A549 (cell line): ENCODE data around the gene UCP2. TPM values are rescaled to one million over a fixed set of nuclear protein-coding genes. Genes with fewer than 3 reads are reported as not detected.

ENCODE experiments used
- ATAC-seq, 2 experiments: fragments of 200-7000 bp in 1 of 2; fragments of >200 bp in 1 of 2; cut with Nextera tagmentation in 1 of 2; cut with Tn5 transposase in 1 of 2; 3 replicates each; pipeline versions ENCODE4 v1.8.0 to v1.9.1; 2018 to 2020; ENCODE audit warnings: mild to moderate bottlenecking in 1 of 2, moderate library complexity in 1 of 2
- CTCF ChIA-PET: fragments of 300-600 bp; sonication (Branson Sonifier 250); formaldehyde crosslinking; extraction: SDS; loops from one replicate; lab custom pipeline; 2021; ENCODE audit warnings: antibody characterized with exemption, inconsistent platforms; lab: Yijun Ruan, JAX
- POLR2A ChIA-PET: fragments of 350-600 bp; formaldehyde crosslinking; extraction: SDS; loops from one replicate; lab custom pipeline; 2021; ENCODE audit warnings: antibody characterized with exemption, inconsistent platforms; lab: Yijun Ruan, JAX
- DNase-seq, 2 experiments: peaks; one replicate each; pipeline versions ENCODE4 v3.0.0 to v3.0.0-alpha.2; 2011 to 2016; ENCODE audit warnings: low read depth in 1 of 2, low spot score in 1 of 2
- FAIRE-seq: peaks from 2 replicates; lab custom pipeline; 2011; peaks lifted over from hg19 to GRCh38; lab: Jason Lieb, UNC
- H3K27ac ChIP-seq, 2 experiments: fragments of >200 bp; sonication (Bioruptor Twin); formaldehyde crosslinking; 3 replicates each; pipeline ENCODE4 v1.5.1; 2016 to 2017
- H3K4me1 ChIP-seq: fragments of >200 bp; sonication (Bioruptor Twin); formaldehyde crosslinking; 3 replicates; pipeline ENCODE4 v1.6.1; 2016
- H3K4me2 ChIP-seq: fragments of >200 bp; sonication (Bioruptor Twin); formaldehyde crosslinking; 3 replicates; pipeline ENCODE4 v1.6.1; 2016
- H3K4me3 ChIP-seq: fragments of >200 bp; sonication (Bioruptor Twin); formaldehyde crosslinking; 3 replicates; pipeline ENCODE4 v1.5.1; 2016
- H3K9me3 ChIP-seq: fragments of >200 bp; sonication (Bioruptor Twin); formaldehyde crosslinking; 3 replicates; pipeline ENCODE4 v1.6.1; 2016
- BHLHE40 ChIP-seq: IDR thresholded peaks from 2 replicates; pipeline ENCODE4 v1.6.1; 2012; ENCODE audit warnings: low read depth, low read length, inconsistent platforms
- CHD4 ChIP-seq: fragments of 200-600 bp; sonication (generic); IDR thresholded peaks from 2 replicates; pipeline ENCODE4 v1.6.1; 2016; ENCODE audit warnings: antibody characterized with exemption, mild to moderate bottlenecking, borderline replicate concordance
- FOSB ChIP-seq: fragments of 250-450 bp; sonication (Bioruptor Pico); IDR thresholded peaks from 2 replicates; pipeline ENCODE4 v1.5.0; 2020; ENCODE audit warnings: mild to moderate bottlenecking, moderate library complexity
- FOSL2 ChIP-seq, 2 experiments: fragments of 450-650 bp in 1 of 2; fragments of >200 bp in 1 of 2; sonication (Bioruptor Twin) in 1 of 2; formaldehyde crosslinking; IDR thresholded peaks; 2 replicates each; pipeline versions ENCODE4 v1.5.0 to v1.6.1; 2016 to 2020; ENCODE audit warnings: mild to moderate bottlenecking in 1 of 2, moderate library complexity in 1 of 2
- HEYL ChIP-seq: fragments of 250-450 bp; sonication (Bioruptor Pico); IDR thresholded peaks from 2 replicates; pipeline ENCODE4 v1.8.0; 2021; ENCODE audit warnings: mild to moderate bottlenecking, moderate library complexity
- HOXB5 ChIP-seq: fragments of 250-450 bp; sonication (Bioruptor Pico); IDR thresholded peaks from 2 replicates; pipeline ENCODE4 v1.5.0; 2020; ENCODE audit warnings: mild to moderate bottlenecking, moderate library complexity
- JUNB ChIP-seq: fragments of >200 bp; sonication (Bioruptor Twin); formaldehyde crosslinking; IDR thresholded peaks from 2 replicates; pipeline ENCODE4 v1.6.1; 2016
- KDM1A ChIP-seq: fragments of 200-600 bp; sonication (generic); IDR thresholded peaks from 2 replicates; pipeline ENCODE4 v1.6.1; 2016; ENCODE audit warnings: low read depth, mild to moderate bottlenecking
- NPAS2 ChIP-seq: fragments of 250-450 bp; sonication (Bioruptor Pico); IDR thresholded peaks from 2 replicates; pipeline ENCODE4 v1.8.0; 2022; ENCODE audit warnings: mild to moderate bottlenecking, moderate library complexity, borderline replicate concordance
- NR3C1 ChIP-seq: fragments of >200 bp; sonication (Bioruptor Twin); formaldehyde crosslinking; IDR thresholded peaks from 3 replicates; pipeline ENCODE4 v1.6.1; 2017
- PHF8 ChIP-seq: fragments of 200-600 bp; sonication (generic); IDR thresholded peaks from 2 replicates; pipeline ENCODE4 v1.6.1; 2016; ENCODE audit warnings: low read depth, mild to moderate bottlenecking, antibody characterized with exemption, moderate library complexity, borderline replicate concordance
- RCOR1 ChIP-seq: fragments of 150-350 bp; IDR thresholded peaks from 2 replicates; pipeline ENCODE4 v1.6.1; 2014; ENCODE audit warnings: antibody characterized with exemption, low read length, low read depth
- RFX5 ChIP-seq: fragments of 450-650 bp; IDR thresholded peaks from 2 replicates; pipeline ENCODE4 v1.7.1; 2014; ENCODE audit warnings: antibody characterized with exemption, mild to moderate bottlenecking, moderate library complexity
- TP53 ChIP-seq: fragments of 250-450 bp; sonication (Bioruptor Pico); IDR thresholded peaks from 2 replicates; pipeline ENCODE4 v1.5.0; 2021; ENCODE audit warnings: mild to moderate bottlenecking, moderate library complexity
- WGBS: methylation state at CpG from one replicate; pipeline ENCODE4 v1.1.6; 2017; ENCODE audit errors: missing lambda C conversion rate; 5-methylcytosine and 5-hydroxymethylcytosine counted together
- polyA plus RNA-seq, 4 experiments: library from polyadenylated mRNA; depleted of rRNA in 3 of 4; stranded (reverse); fragments of >200 nt; fragmentation: RNase III in 1 of 4; extraction: RNeasy Plus Mini Kit Qiagen cat#74134 plus additional on column Dnase treatment in 1 of 4; gene quantifications; 2 replicates in 3 of 4; 3 replicates in 1 of 4; pipeline ENCODE4 v1.2.3, GENCODE V29; 2011 to 2017
- TF ChIP-seq, protein P1 (sequence below): fragments of 250-450 bp; sonication (Bioruptor Pico); IDR thresholded peaks from 2 replicates; pipeline ENCODE4 v1.5.0; 2020; ENCODE audit warnings: low read depth, mild to moderate bottlenecking, moderate library complexity
- TF ChIP-seq, protein P2 (sequence below): fragments of 250-450 bp; sonication (Bioruptor Pico); IDR thresholded peaks from 2 replicates; pipeline ENCODE4 v1.5.0; 2021; ENCODE audit warnings: mild to moderate bottlenecking, moderate library complexity, borderline replicate concordance
- TF ChIP-seq, protein P3 (sequence below): fragments of 150-350 bp; IDR thresholded peaks from 2 replicates; pipeline ENCODE4 v1.6.1; 2014; ENCODE audit warnings: low read depth, mild to moderate bottlenecking, low read length
- TF ChIP-seq, protein P4 (sequence below): fragments of >200 bp; sonication (Bioruptor Twin); formaldehyde crosslinking; IDR thresholded peaks from 3 replicates; pipeline ENCODE4 v1.5.1; 2016

The UCP2 gene
- polyA plus RNA-seq, 2 of the 4 experiments (the other 2 are of a cell fraction): 51.6 to 131 TPM

DNA sequence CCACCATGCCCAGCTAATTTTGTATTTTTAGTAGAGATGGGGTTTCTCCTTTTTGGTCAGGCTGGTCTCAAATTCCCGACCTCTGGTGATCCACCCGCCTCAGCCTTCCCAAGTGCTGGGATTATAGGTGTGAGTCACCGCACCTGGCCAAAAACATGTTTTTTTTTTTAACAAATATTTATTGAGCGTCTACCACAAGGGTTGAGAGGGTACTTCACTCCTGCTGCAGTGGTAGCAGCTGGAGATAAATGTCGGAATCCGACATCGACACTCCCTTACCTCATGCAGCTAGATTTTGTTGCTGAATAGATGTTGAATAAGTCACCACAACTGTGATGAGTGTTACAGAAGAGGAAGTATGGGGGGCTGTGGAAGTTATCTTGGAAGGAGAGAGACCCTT, 30.8 kb downstream of the UCP2 start:
- H3K4me3 ChIP-seq: no peak overlapping the region
- peak overlapping the region; percentile 35 to 63; a peak in 4 of 6 replicates for H3K27ac ChIP-seq
- TF ChIP-seq FOSL2 (IDR thresholded peaks at IDR 0.05) (no peak), FOSL2 (CRISPR knock-in tag; IDR thresholded peaks at IDR 0.05) (no peak), HEYL (no peak), NPAS2 (no peak), RCOR1 (no peak), HOXB5 (CRISPR knock-in tag) (no peak), KDM1A (no peak)
- TF ChIP-seq, protein P1, sequence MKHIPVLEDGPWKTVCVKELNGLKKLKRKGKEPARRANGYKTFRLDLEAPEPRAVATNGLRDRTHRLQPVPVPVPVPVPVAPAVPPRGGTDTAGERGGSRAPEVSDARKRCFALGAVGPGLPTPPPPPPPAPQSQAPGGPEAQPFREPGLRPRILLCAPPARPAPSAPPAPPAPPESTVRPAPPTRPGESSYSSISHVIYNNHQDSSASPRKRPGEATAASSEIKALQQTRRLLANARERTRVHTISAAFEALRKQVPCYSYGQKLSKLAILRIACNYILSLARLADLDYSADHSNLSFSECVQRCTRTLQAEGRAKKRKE (CRISPR knock-in tag): no peak
- TF ChIP-seq, protein P2, sequence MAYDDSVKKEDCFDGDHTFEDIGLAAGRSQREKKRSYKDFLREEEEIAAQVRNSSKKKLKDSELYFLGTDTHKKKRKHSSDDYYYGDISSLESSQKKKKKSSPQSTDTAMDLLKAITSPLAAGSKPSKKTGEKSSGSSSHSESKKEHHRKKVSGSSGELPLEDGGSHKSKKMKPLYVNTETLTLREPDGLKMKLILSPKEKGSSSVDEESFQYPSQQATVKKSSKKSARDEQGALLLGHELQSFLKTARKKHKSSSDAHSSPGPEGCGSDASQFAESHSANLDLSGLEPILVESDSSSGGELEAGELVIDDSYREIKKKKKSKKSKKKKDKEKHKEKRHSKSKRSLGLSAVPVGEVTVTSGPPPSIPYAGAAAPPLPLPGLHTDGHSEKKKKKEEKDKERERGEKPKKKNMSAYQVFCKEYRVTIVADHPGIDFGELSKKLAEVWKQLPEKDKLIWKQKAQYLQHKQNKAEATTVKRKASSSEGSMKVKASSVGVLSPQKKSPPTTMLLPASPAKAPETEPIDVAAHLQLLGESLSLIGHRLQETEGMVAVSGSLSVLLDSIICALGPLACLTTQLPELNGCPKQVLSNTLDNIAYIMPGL (CRISPR knock-in tag): no peak
- H3K9me3 ChIP-seq: no peaks in the 10 kb centered on the region
- ATAC-seq: no peak
- no peak for DNase-seq
- WGBS: 84% methylated on average over 7 of the region's 7 CpGs
- POLR2A ChIA-PET: no interaction called here
- CTCF ChIA-PET: interaction anchor here (0.7 kb wide), 1 partner anchor 24 kb away, joined by 3 read pairs; no protein-coding TSS in a partner anchor
- peaks cover 21% of the 10 kb centered on the region for H3K4me1 ChIP-seq
- no peak overlapping the region for H3K4me2 ChIP-seq
- FAIRE-seq: no peak

DNA sequence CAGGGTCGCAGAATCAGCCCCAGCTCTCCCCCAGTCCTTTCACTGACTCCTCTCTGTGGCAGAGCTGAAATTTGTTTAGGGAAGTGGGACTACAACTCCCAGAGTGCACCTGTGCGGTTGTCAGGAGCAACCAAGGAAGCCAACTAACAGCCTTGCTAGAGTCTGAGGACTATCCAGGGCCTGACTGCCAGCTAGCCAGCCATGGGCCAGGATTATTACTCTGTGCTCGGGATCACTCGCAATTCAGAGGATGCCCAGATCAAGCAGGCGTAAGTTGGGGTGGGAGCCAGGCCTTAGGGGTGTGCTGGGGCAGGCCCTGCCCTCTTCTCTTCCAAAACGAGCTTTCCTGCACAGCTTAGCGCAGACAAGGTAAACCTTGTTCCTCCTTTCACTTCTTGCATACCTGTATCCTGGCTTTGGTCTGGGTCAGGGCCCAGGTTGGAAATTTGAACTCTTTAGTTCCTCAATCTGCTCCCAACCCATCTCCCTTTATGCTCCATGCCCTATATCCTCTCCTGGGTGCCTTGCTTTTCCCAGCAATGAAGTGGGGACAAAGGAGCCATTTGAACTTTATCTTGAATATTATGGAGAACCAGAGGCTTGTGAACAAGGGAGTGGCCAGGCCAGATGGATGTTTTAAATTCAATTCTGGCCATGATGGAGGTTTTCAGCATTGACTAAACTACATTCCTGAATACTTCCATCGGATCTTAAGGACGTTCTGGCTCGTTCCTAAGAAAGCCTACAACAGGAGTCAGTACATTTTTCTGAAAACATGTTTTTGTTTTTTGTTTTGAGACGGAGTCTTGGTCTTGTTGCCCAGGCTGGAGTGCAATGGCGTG, 31.6 kb downstream of the UCP2 start, which contains the start of gene DNAJB13:
DNAJB13 (plus strand) TSS at position 158 of the 842 bp plus-strand sequence; CDS start at position 202, 44 bp downstream.
- Histone ChIP-seq H3K4me3 (no peak within 1 kb of the TSS), H3K4me2 (no peak within 1 kb of the TSS), H3K4me1 (peaks cover 14% of the 10 kb centered on the region), H3K27ac (peak within 1 kb of the TSS in 1 of 2 experiments; percentile 63; a peak in 3 of 6 replicates), H3K9me3 (no peaks in the 10 kb centered on the region)
- POLR2A ChIA-PET: no interaction called here
- TF ChIP-seq, protein P3, sequence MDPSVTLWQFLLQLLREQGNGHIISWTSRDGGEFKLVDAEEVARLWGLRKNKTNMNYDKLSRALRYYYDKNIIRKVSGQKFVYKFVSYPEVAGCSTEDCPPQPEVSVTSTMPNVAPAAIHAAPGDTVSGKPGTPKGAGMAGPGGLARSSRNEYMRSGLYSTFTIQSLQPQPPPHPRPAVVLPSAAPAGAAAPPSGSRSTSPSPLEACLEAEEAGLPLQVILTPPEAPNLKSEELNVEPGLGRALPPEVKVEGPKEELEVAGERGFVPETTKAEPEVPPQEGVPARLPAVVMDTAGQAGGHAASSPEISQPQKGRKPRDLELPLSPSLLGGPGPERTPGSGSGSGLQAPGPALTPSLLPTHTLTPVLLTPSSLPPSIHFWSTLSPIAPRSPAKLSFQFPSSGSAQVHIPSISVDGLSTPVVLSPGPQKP: no peak
- TF ChIP-seq TP53 (no peak), RCOR1 (no peak), JUNB (no peak), PHF8 (no peak), CHD4 (no peak), FOSB (CRISPR knock-in tag) (no peak), NR3C1 (no peak), BHLHE40 (no peak), RFX5 (no peak)
- TF ChIP-seq, protein P4, sequence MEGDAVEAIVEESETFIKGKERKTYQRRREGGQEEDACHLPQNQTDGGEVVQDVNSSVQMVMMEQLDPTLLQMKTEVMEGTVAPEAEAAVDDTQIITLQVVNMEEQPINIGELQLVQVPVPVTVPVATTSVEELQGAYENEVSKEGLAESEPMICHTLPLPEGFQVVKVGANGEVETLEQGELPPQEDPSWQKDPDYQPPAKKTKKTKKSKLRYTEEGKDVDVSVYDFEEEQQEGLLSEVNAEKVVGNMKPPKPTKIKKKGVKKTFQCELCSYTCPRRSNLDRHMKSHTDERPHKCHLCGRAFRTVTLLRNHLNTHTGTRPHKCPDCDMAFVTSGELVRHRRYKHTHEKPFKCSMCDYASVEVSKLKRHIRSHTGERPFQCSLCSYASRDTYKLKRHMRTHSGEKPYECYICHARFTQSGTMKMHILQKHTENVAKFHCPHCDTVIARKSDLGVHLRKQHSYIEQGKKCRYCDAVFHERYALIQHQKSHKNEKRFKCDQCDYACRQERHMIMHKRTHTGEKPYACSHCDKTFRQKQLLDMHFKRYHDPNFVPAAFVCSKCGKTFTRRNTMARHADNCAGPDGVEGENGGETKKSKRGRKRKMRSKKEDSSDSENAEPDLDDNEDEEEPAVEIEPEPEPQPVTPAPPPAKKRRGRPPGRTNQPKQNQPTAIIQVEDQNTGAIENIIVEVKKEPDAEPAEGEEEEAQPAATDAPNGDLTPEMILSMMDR: no peak
- TF ChIP-seq, protein P2 (CRISPR knock-in tag): no peak
- CTCF ChIA-PET: interaction anchor here (0.7 to 1.6 kb wide), 4 partner anchors 13 to 25 kb away, joined by 3 to 4 read pairs (median 3); no protein-coding TSS in a partner anchor
- no peak for FAIRE-seq
- WGBS: 73% methylated on average over 12 of the region's 12 CpGs
- peak; percentile 67 to 88 for DNase-seq
- peak; percentile 97 to 98 for ATAC-seq
